ENCODE measurements around the gene NTHL1.
A peak's percentile ranks its signal among the peaks of the same experiment; 100 is the strongest.

Gene NTHL1

DNA sequence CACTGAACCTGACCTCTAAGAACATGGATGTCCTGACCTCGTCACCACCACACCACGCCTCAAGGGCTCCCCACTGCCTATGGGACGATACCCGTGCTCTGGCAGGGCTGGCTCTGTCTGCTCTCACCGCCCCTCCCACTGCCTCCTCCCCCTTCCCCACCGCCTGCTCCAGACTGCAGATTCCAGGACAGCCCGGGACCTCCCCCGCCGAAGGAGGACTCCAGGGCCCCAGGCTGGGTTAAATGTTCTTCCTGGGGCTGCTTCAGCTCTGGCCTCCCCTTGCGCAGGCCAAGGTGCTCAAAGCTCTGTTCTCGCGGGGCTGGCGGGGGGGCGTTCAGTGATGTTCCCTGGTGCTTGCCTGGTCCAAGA lies 24.9 kb downstream of the NTHL1 start:
- Histone ChIP-seq H3K23ac (ENCODE audit: low read length) (no peak overlapping the region), H3K4me1 (ENCODE audit: control insufficient read depth in 1 of 2, insufficient read depth in 2 of 2, low read length in 2 of 2) (peaks cover 25 to 28% of the 10 kb centered on the region in 2 experiments), H3K27me3 (ENCODE audit: insufficient read depth, low read length) (peaks cover 22% of the 10 kb centered on the region), H3K27ac (ENCODE audit: low read depth, low read length) (peak overlapping the region; percentile 76), H2AK5ac (ENCODE audit: low read length) (no peak overlapping the region), H2BK120ac (ENCODE audit: insufficient read depth, low read length, poor library complexity) (peak overlapping the region; percentile 16), H3K4me2 (ENCODE audit: low read length) (peak overlapping the region; percentile 78), H3K14ac (ENCODE audit: low read length) (peak overlapping the region; percentile 35), H3K9ac (ENCODE audit: low read length) (peak overlapping the region; percentile 48), H2BK12ac (ENCODE audit: low read length) (no peak overlapping the region), H3K9me3 (ENCODE audit: insufficient read depth, low read depth, low read length) (peaks cover 5% of the 10 kb centered on the region), H2AFZ (ENCODE audit: insufficient read depth, low read length, poor library complexity) (peak overlapping the region; percentile 23), H3K4me3 (ENCODE audit: low read depth, low read length) (peak overlapping the region; percentile 44), H3K4ac (ENCODE audit: low read depth, low read length) (peak overlapping the region; percentile 13), H3K18ac (ENCODE audit: low read length) (no peak overlapping the region), H3K79me2 (ENCODE audit: control insufficient read depth, insufficient read depth, low read length, poor library complexity) (peaks cover 3% of the 10 kb centered on the region), H4K12ac (ENCODE audit: low read depth, low read length) (peak overlapping the region; percentile 5), H2BK5ac (ENCODE audit: low read depth, low read length, poor library complexity) (peak overlapping the region; percentile 10), H3K79me1 (ENCODE audit: low read length) (peaks cover 18% of the 10 kb centered on the region), H3K36me3 (ENCODE audit: control insufficient read depth in 1 of 2, insufficient read depth in 2 of 2, low read length in 2 of 2) (no peaks in the 10 kb centered on the region), H4K91ac (ENCODE audit: low read depth, low read length) (peak overlapping the region; percentile 65), H4K8ac (ENCODE audit: low read depth, low read length) (peak overlapping the region; percentile 63)
- DNase-seq = peak in 1 of 2 donors; percentile 47
- WGBS (ENCODE audit: extremely low coverage, insufficient coverage, insufficient read length) = no CpG with 5 or more reads among the region's 14 CpGs

DNA sequence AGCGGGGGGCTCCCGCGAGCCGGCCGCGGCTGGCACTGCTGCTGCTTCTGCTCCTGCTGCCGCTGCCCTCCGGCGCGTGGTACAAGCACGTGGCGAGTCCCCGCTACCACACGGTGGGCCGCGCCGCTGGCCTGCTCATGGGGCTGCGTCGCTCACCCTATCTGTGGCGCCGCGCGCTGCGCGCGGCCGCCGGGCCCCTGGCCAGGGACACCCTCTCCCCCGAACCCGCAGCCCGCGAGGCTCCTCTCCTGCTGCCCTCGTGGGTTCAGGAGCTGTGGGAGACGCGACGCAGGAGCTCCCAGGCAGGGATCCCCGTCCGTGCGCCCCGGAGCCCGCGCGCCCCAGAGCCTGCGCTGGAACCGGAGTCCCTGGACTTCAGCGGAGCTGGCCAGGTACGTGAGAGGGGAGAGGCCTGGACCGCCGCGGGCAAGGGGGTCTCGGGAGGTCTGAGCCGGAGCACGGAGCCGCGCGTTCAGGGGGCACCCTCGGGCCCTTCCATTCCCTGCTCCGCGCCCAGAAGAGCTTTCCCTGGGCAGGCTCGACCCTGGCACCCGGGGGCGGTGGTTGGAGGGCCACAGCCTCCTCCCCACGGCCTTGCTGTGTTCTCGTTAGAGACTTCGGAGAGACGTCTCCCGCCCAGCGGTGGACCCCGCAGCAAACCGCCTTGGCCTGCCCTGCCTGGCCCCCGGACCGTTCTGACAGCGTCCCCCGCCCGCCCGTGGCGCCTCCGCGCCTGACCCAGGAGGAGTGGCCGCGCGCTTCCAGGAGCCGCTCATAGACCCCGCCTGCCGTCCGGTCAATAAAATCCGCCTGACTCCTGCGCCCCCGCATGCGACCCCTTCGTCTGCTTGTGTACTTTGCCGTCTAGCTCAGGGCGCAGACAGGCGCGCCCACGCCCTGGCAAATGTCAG lies 27.5 kb downstream of the NTHL1 start:
- DNase-seq = no peak
- H3K4me1 ChIP-seq (ENCODE audit: control insufficient read depth in 1 of 2, insufficient read depth in 2 of 2, low read length in 2 of 2) = peaks cover 18 to 21% of the 10 kb centered on the region in 2 experiments
- H4K8ac ChIP-seq (ENCODE audit: low read depth, low read length) = no peak overlapping the region
- H2BK5ac ChIP-seq (ENCODE audit: low read depth, low read length, poor library complexity) = no peak overlapping the region
- no peak overlapping the region for H3K14ac ChIP-seq (ENCODE audit: low read length)
- H4K91ac ChIP-seq (ENCODE audit: low read depth, low read length) = no peak overlapping the region
- H3K23ac ChIP-seq (ENCODE audit: low read length) = no peak overlapping the region
- no CpG with 5 or more reads among the region's 96 CpGs for WGBS (ENCODE audit: extremely low coverage, insufficient coverage, insufficient read length)
- peaks cover 10% of the 10 kb centered on the region for H3K79me1 ChIP-seq (ENCODE audit: low read length)
- no peak overlapping the region for H2AK5ac ChIP-seq (ENCODE audit: low read length)
- no peak overlapping the region for H4K12ac ChIP-seq (ENCODE audit: low read depth, low read length)
- H3K27ac ChIP-seq (ENCODE audit: low read depth, low read length) = no peak overlapping the region
- peaks cover 3% of the 10 kb centered on the region for H3K79me2 ChIP-seq (ENCODE audit: control insufficient read depth, insufficient read depth, low read length, poor library complexity)
- no peak overlapping the region for H3K4me3 ChIP-seq (ENCODE audit: low read depth, low read length)
- H2BK12ac ChIP-seq (ENCODE audit: low read length) = no peak overlapping the region
- no peak overlapping the region for H3K18ac ChIP-seq (ENCODE audit: low read length)
- H3K27me3 ChIP-seq (ENCODE audit: insufficient read depth, low read length) = peaks cover 22% of the 10 kb centered on the region
- peak overlapping the region; percentile 29 for H3K4me2 ChIP-seq (ENCODE audit: low read length)
- H3K9ac ChIP-seq (ENCODE audit: low read length) = no peak overlapping the region
- no peak overlapping the region for H2AFZ ChIP-seq (ENCODE audit: insufficient read depth, low read length, poor library complexity)
- H3K4ac ChIP-seq (ENCODE audit: low read depth, low read length) = no peak overlapping the region
- peaks cover 2% of the 10 kb centered on the region for H3K9me3 ChIP-seq (ENCODE audit: insufficient read depth, low read depth, low read length)
- H3K36me3 ChIP-seq (ENCODE audit: control insufficient read depth in 1 of 2, insufficient read depth in 2 of 2, low read length in 2 of 2) = no peaks in the 10 kb centered on the region
- H2BK120ac ChIP-seq (ENCODE audit: insufficient read depth, low read length, poor library complexity) = no peak overlapping the region

DNA sequence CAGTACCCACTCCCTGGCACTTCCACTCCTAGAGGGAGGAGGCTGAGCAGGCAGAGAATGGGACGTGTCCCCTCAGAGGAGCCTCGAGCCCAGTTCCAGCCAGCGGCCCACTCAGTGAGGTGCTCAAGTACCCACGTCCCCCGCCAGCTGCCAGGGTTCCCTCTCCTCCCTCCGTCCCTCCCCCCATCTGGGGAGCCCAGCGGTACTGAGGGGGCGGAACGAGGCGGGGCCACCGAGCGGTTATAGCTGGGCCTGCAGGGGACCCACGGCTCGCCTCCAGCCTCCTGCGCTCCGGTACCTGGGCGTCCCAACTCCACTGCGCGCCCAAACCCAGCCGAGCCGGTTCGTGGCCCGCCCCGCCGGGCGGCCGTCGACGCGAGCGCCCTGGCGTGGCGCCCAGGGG lies 28.1 kb downstream of the NTHL1 start, which contains the start of gene NPW:
Gene NPW, plus strand, starts transcription at position 268 of the 403 bp plus-strand sequence.
- Histone ChIP-seq H3K27me3 (ENCODE audit: insufficient read depth, low read length) (peaks cover 22% of the 10 kb centered on the region), H3K9ac (ENCODE audit: low read length) (no peak within 1 kb of the TSS), H3K4ac (ENCODE audit: low read depth, low read length) (no peak within 1 kb of the TSS), H4K91ac (ENCODE audit: low read depth, low read length) (no peak within 1 kb of the TSS), H2AK5ac (ENCODE audit: low read length) (no peak within 1 kb of the TSS), H3K79me2 (ENCODE audit: control insufficient read depth, insufficient read depth, low read length, poor library complexity) (peaks cover 3% of the 10 kb centered on the region), H3K14ac (ENCODE audit: low read length) (no peak within 1 kb of the TSS), H2AFZ (ENCODE audit: insufficient read depth, low read length, poor library complexity) (no peak within 1 kb of the TSS), H3K79me1 (ENCODE audit: low read length) (peaks cover 10% of the 10 kb centered on the region), H4K8ac (ENCODE audit: low read depth, low read length) (no peak within 1 kb of the TSS), H2BK5ac (ENCODE audit: low read depth, low read length, poor library complexity) (no peak within 1 kb of the TSS), H3K23ac (ENCODE audit: low read length) (no peak within 1 kb of the TSS), H4K12ac (ENCODE audit: low read depth, low read length) (no peak within 1 kb of the TSS), H3K4me3 (ENCODE audit: low read depth, low read length) (no peak within 1 kb of the TSS), H3K4me2 (ENCODE audit: low read length) (peak within 1 kb of the TSS; percentile 29), H3K18ac (ENCODE audit: low read length) (no peak within 1 kb of the TSS), H2BK12ac (ENCODE audit: low read length) (no peak within 1 kb of the TSS), H3K4me1 (ENCODE audit: control insufficient read depth in 1 of 2, insufficient read depth in 2 of 2, low read length in 2 of 2) (peaks cover 18 to 21% of the 10 kb centered on the region in 2 experiments), H2BK120ac (ENCODE audit: insufficient read depth, low read length, poor library complexity) (no peak within 1 kb of the TSS), H3K27ac (ENCODE audit: low read depth, low read length) (no peak within 1 kb of the TSS), H3K9me3 (ENCODE audit: insufficient read depth, low read depth, low read length) (peaks cover 2% of the 10 kb centered on the region), H3K36me3 (ENCODE audit: control insufficient read depth in 1 of 2, insufficient read depth in 2 of 2, low read length in 2 of 2) (no peaks in the 10 kb centered on the region)
- no CpG with 5 or more reads among the region's 33 CpGs for WGBS (ENCODE audit: extremely low coverage, insufficient coverage, insufficient read length)
- DNase-seq = no peak

DNA sequence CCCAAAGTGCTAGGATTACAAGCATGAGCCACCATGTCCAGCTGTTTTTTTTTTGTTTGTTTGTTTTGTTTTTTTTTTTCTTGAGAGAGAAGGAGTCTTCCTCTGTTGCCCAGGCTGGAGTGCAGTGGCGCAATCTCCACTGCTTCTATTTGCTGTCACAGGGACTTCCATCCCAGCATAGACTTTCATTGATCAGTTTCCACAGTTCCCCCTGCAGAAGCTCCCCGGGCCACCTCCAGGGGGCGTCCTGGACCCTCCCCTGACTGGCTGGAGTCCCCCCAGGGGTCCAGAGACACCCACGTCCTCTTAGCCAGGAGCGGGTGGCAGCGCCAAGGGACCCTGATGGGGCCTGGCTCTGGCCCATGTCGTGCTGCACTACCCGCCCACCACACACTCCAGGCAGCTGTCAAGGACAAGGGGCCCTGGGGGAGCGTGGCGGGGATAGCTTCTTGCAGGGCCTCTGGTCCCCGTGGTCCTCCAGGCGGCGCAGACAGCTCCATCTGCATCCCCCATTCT lies 31.2 kb downstream of the NTHL1 start:
- Histone ChIP-seq H3K27ac (ENCODE audit: low read depth, low read length) (no peak overlapping the region), H2AK5ac (ENCODE audit: low read length) (no peak overlapping the region), H3K36me3 (ENCODE audit: control insufficient read depth in 1 of 2, insufficient read depth in 2 of 2, low read length in 2 of 2) (no peaks in the 10 kb centered on the region), H3K4me3 (ENCODE audit: low read depth, low read length) (no peak overlapping the region), H3K14ac (ENCODE audit: low read length) (no peak overlapping the region), H2BK12ac (ENCODE audit: low read length) (no peak overlapping the region), H3K9ac (ENCODE audit: low read length) (no peak overlapping the region), H2BK120ac (ENCODE audit: insufficient read depth, low read length, poor library complexity) (no peak overlapping the region), H3K18ac (ENCODE audit: low read length) (no peak overlapping the region), H3K4ac (ENCODE audit: low read depth, low read length) (no peak overlapping the region), H3K79me2 (ENCODE audit: control insufficient read depth, insufficient read depth, low read length, poor library complexity) (no peaks in the 10 kb centered on the region), H2BK5ac (ENCODE audit: low read depth, low read length, poor library complexity) (no peak overlapping the region), H4K91ac (ENCODE audit: low read depth, low read length) (no peak overlapping the region), H3K9me3 (ENCODE audit: insufficient read depth, low read depth, low read length) (peaks cover 2% of the 10 kb centered on the region), H4K8ac (ENCODE audit: low read depth, low read length) (no peak overlapping the region), H3K27me3 (ENCODE audit: insufficient read depth, low read length) (peaks cover 22% of the 10 kb centered on the region), H2AFZ (ENCODE audit: insufficient read depth, low read length, poor library complexity) (no peak overlapping the region), H3K79me1 (ENCODE audit: low read length) (no peaks in the 10 kb centered on the region), H3K4me2 (ENCODE audit: low read length) (no peak overlapping the region), H4K12ac (ENCODE audit: low read depth, low read length) (no peak overlapping the region), H3K23ac (ENCODE audit: low read length) (no peak overlapping the region), H3K4me1 (ENCODE audit: control insufficient read depth in 1 of 2, insufficient read depth in 2 of 2, low read length in 2 of 2) (peaks cover 6 to 12% of the 10 kb centered on the region in 2 experiments)
- WGBS (ENCODE audit: extremely low coverage, insufficient coverage, insufficient read length) = no CpG with 5 or more reads among the region's 13 CpGs
- no peak for DNase-seq

Measured in trophoblast cell (in vitro differentiated cells and primary cell).